ENCODE measurements around the gene COMMD9.
A peak's percentile ranks its signal among the peaks of the same experiment; 100 is the strongest.

The COMMD9 gene

GRCh38 chr11:36224209-36224882, 64.9 kb downstream of the COMMD9 start:
- no peak for DNase-seq (ENCODE audit: low spot score)

- peak; percentile 26 for DNase-seq (ENCODE audit: low spot score)
Observed at GRCh38 chr11:36222831-36223635, 66.2 kb downstream of the COMMD9 start.

Measured in GM03348 (cell line).